ENCODE measurements around the gene PPIP5K1.
"Not testable (repeated sequence)": the region's sequence is repeated elsewhere in the genome, so short reads cannot be mapped to it uniquely, and the experiment has no call there.

Gene PPIP5K1

DNA sequence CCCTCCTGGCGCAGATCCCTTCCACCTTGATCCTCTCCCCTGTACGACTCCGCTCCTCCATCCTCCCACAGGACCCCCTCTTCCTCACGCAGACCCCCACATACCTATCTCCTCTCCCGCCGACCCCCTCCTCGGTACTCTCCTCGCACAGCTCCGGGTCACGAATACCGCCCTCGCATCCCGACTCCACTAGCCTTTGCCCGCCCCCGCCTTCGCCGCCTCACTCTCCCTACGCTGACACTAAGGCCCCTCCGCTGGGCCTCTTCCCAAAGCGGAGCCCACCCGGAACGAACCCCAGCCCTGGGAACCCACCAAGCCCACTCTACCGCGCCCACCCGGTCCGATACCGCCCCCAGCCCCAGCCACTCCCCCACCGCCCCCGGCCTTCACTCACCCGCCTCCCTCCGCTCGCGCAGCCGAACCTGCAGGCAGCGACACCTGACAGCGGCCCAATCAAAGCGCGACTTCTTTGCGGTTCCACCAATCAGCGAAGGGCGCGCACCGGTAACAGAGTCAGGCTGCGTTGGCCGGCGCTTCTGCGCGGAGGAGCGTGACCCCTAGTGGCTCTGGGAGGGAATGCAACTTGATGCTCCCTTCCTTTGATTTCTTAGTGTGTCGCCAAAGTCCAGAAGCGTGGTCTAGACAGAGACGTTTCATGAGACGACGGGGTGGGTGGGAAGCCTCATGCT lies at the start of gene PPIP5K1:
Gene PPIP5K1 (minus strand): TSS at position 431 of the 689 bp plus-strand sequence. CDS start 5,704 bp downstream, outside the sequence.
- H3K36me3 Mint-ChIP-seq (ENCODE audit: low read depth); H3K27me3 Mint-ChIP-seq (ENCODE audit: low read depth); H3K9me3 Mint-ChIP-seq; H3K27ac Mint-ChIP-seq; H3K4me1 Mint-ChIP-seq; H3K4me3 Mint-ChIP-seq: not testable (repeated sequence)

DNA sequence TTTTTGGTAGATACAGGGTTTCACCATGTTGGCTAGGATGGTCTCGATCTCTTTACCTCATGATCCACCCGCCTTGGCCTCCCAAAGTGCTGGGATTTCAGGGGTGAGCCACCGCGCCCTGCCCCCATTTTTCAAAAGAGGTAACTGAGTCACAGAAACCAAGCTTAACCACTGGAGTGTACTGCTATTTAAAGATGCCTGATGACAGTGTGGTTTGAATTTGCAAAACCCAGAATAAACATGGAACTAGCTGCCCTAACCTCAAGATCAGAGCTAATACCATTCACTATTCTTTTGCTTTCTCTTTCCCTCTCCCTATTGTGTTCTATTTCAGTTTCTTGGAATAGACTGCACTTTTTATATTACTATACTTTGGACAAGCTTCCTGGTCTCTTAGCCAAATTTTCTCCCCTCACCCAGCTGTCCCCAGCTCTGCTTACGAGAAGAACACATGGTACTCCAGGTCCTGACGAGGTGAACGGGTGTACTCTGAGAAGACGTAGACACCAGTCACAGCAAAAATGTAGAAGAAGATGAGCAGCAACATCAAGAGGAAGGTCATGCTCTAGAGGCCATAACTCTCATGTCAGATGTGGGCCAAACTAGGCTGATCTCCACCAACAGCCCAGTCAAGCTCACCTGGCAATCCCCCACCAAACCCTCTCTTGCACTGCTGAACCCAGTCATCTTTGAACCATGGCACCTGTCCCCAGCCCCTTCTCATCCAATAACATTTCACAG lies 48.6 kb upstream of the PPIP5K1 start:
- H3K27ac Mint-ChIP-seq; H3K4me1 Mint-ChIP-seq; H3K27me3 Mint-ChIP-seq (ENCODE audit: low read depth); H3K4me3 Mint-ChIP-seq; H3K36me3 Mint-ChIP-seq (ENCODE audit: low read depth); H3K9me3 Mint-ChIP-seq: not testable (repeated sequence)

DNA sequence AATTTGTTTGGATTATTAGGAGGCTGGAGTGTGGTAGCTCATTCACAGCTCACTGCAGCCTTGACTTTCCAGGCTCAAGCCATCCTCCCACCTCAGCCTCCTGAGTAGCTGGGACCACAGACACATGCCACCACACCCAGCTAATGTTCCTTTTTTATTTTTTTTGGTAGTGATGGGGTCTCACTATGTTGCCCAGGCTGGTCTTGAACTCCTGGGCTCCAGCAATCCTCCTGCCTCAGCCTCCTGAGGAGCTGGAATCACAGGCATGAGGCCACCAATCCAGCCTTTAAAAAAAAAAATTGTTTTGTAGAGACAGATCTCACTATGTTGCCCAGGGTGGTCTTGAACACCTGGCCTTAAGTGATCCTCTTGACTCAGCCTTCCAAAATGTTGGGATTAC lies 36.9 kb upstream of the PPIP5K1 start:
- H3K9me3 Mint-ChIP-seq; H3K36me3 Mint-ChIP-seq (ENCODE audit: low read depth); H3K4me3 Mint-ChIP-seq; H3K27ac Mint-ChIP-seq; H3K4me1 Mint-ChIP-seq: not testable (repeated sequence)
- H3K27me3 Mint-ChIP-seq (ENCODE audit: low read depth): peaks cover 17% of the 10 kb centered on the region

- Mint-ChIP-seq H3K4me3 (no peak overlapping the region), H3K4me1 (no peaks in the 10 kb centered on the region), H3K27me3 (ENCODE audit: low read depth) (peaks cover 22% of the 10 kb centered on the region), H3K27ac (no peak overlapping the region), H3K36me3 (ENCODE audit: low read depth) (no peaks in the 10 kb centered on the region), H3K9me3 (no peaks in the 10 kb centered on the region)
- TF ChIP-seq CTCF (IDR thresholded peaks at IDR 0.05; ENCODE audit: unreplicated experiment in 3 of 3): no peak
These were observed 35.1 kb upstream of the PPIP5K1 start for GRCh38 chr15:43625106-43625505.

- H3K36me3 Mint-ChIP-seq (ENCODE audit: low read depth); H3K4me1 Mint-ChIP-seq; H3K27ac Mint-ChIP-seq; H3K4me3 Mint-ChIP-seq; H3K9me3 Mint-ChIP-seq: not testable (repeated sequence)
- peaks cover 22% of the 10 kb centered on the region for H3K27me3 Mint-ChIP-seq (ENCODE audit: low read depth)
These were observed 32.2 kb upstream of the PPIP5K1 start for GRCh38 chr15:43622068-43622799.

DNA sequence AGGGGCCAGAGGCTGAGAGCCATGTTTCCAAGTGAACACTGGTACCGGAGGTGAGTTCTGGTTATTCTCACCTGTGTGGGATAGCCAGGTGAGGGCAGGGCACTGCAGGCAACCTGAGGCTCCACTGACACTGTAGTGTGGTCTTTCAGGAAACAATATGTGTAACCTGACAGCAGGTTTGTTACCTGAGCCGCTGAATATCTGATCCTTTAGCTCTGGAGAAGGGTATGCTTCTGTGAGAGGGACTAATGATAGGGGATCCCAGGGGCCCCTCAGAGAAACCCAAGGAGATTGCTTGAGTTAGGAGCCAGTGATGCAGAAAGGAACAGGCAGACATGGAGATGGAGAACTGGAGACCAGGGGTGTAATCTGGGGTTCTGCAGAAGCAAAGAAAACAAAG lies 28.7 kb upstream of the PPIP5K1 start, which contains the start of gene STRC:
Gene STRC (minus strand): TSS at position 101 of the 400 bp plus-strand sequence. CDS start 78 bp downstream, at position 23.
- H3K4me3 Mint-ChIP-seq; H3K9me3 Mint-ChIP-seq; H3K4me1 Mint-ChIP-seq; H3K27ac Mint-ChIP-seq; H3K36me3 Mint-ChIP-seq (ENCODE audit: low read depth): not testable (repeated sequence)
- H3K27me3 Mint-ChIP-seq (ENCODE audit: low read depth): peaks cover 16% of the 10 kb centered on the region

GRCh38 chr15:43617750-43618149 lies 27.7 kb upstream of the PPIP5K1 start:
- not testable (repeated sequence) for H3K9me3 Mint-ChIP-seq; H3K27ac Mint-ChIP-seq; H3K36me3 Mint-ChIP-seq (ENCODE audit: low read depth); H3K4me1 Mint-ChIP-seq; H3K4me3 Mint-ChIP-seq
- H3K27me3 Mint-ChIP-seq (ENCODE audit: low read depth): peaks cover 13% of the 10 kb centered on the region

DNA sequence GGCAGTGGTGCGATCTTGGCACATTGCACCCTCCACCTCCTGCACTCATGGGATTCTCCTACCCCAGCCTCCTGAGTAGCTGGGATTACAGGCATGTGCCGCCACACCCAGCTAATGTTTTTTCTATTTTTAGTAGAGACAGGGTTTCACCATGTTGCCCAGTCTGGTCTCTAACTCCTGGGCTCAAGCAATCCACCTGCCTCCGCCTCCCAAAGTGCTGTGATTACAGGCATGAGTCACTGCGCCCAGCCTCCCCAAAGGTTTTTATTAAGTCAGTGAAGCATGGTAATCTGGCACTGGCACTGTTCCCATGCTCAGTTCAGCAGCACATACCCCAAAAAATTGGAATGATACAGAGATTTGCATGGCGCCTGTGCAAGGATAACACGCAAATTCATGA lies 12.2 kb upstream of the PPIP5K1 start:
- not testable (repeated sequence) for H3K27ac Mint-ChIP-seq; H3K36me3 Mint-ChIP-seq (ENCODE audit: low read depth); H3K4me1 Mint-ChIP-seq; H3K4me3 Mint-ChIP-seq; H3K9me3 Mint-ChIP-seq
- H3K27me3 Mint-ChIP-seq (ENCODE audit: low read depth): peaks cover 42% of the 10 kb centered on the region

GRCh38 chr15:43600200-43600599 lies 10.2 kb upstream of the PPIP5K1 start:
- not testable (repeated sequence) for H3K27ac Mint-ChIP-seq; H3K36me3 Mint-ChIP-seq (ENCODE audit: low read depth); H3K9me3 Mint-ChIP-seq; H3K4me1 Mint-ChIP-seq; H3K4me3 Mint-ChIP-seq
- H3K27me3 Mint-ChIP-seq (ENCODE audit: low read depth): peaks cover 48% of the 10 kb centered on the region

DNA sequence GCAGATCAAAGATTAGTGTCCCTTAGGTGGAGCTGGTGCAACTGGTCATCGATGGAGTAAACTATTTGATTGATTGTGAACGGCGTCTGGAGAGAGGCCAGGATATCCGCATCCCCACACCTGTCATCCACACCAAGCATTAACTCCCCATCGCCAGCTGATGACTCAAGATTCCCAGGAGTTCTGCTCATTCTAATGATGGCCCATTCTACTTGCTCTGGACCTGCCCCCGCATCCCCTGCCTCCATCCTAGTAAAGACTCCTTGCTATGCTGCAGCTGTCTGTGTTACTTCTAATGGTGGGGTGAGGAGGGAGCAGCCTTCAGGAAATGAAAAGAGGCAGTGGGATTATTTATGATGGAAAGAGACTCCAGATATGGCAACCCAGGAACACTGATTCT lies 9.1 kb upstream of the PPIP5K1 start:
- H3K27me3 Mint-ChIP-seq (ENCODE audit: low read depth): peaks cover 42% of the 10 kb centered on the region
- H3K36me3 Mint-ChIP-seq (ENCODE audit: low read depth); H3K4me1 Mint-ChIP-seq; H3K27ac Mint-ChIP-seq; H3K9me3 Mint-ChIP-seq; H3K4me3 Mint-ChIP-seq: not testable (repeated sequence)

- H3K36me3 Mint-ChIP-seq (ENCODE audit: low read depth); H3K9me3 Mint-ChIP-seq; H3K4me3 Mint-ChIP-seq; H3K4me1 Mint-ChIP-seq; H3K27ac Mint-ChIP-seq: not testable (repeated sequence)
- peaks cover 15% of the 10 kb centered on the region for H3K27me3 Mint-ChIP-seq (ENCODE audit: low read depth)
These were observed 3.6 kb upstream of the PPIP5K1 start, which contains the start of gene CKMT1B for GRCh38 chr15:43593328-43594190. TSS of gene CKMT1B (plus strand) at chr15:43594027. CDS start at chr15:43594219, 192 bp downstream.

DNA sequence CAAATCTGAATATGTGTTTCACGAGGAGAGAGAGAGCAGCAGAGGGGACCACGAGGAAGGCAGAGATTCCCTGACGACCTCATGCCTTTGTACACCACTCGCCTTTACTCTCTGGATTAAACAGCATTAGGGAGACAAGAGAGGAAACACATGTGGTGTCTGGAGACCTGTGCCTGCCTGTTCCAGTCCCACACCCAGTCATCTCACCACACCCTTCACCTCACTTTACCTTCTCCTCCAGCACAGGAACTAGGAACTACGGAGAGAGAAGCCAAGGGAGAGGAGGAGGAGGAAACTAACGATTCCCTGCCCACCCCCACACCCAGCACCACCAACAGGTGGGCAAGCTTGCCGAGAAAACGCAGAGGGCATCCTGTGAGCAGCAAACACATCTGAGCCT lies 2.8 kb upstream of the PPIP5K1 start:
- peaks cover 13% of the 10 kb centered on the region for H3K27me3 Mint-ChIP-seq (ENCODE audit: low read depth)
- H3K36me3 Mint-ChIP-seq (ENCODE audit: low read depth); H3K4me3 Mint-ChIP-seq; H3K4me1 Mint-ChIP-seq; H3K9me3 Mint-ChIP-seq; H3K27ac Mint-ChIP-seq: not testable (repeated sequence)

DNA sequence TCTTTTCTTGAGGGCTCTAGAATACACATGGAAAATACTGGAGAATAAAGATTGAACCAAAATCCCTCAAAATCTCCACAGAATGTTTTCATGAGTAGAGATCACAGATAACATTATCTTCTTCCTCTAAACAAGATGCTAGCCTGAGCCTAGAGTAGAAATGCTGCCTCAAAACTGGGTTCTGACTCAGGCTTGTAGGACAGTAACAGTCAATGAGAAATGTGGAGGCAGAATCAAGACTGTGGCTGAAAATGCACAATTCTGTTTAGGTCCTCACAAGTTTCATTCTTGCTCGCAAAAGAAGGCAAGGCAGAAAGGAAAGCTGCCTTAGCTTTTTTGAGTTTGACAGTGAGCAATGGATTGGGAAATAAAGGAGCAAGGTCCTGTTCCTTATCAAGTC lies 15.4 kb downstream of the PPIP5K1 start:
- H3K36me3 Mint-ChIP-seq (ENCODE audit: low read depth); H3K4me3 Mint-ChIP-seq; H3K4me1 Mint-ChIP-seq; H3K9me3 Mint-ChIP-seq; H3K27me3 Mint-ChIP-seq (ENCODE audit: low read depth); H3K27ac Mint-ChIP-seq: not testable (repeated sequence)

Data from nephron (organoid).